Stimulated activated CD4-positive, alpha-beta T cell treated with anti-CD3 and anti-CD28 coated beads, Interleukin-15, amount 100 ng/mL, for 48 hours (primary cell): ENCODE data around the gene MPPED1.

ENCODE experiments used
- DNase-seq, 2 donors: peaks; one replicate each; pipeline ENCODE4 v3.0.0-alpha.2; 2020; ENCODE audit warnings: low read depth in 2 of 2

Gene MPPED1, protein sequence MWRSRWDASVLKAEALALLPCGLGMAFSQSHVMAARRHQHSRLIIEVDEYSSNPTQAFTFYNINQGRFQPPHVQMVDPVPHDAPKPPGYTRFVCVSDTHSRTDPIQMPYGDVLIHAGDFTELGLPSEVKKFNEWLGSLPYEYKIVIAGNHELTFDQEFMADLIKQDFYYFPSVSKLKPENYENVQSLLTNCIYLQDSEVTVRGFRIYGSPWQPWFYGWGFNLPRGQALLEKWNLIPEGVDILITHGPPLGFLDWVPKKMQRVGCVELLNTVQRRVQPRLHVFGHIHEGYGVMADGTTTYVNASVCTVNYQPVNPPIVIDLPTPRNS

DNA sequence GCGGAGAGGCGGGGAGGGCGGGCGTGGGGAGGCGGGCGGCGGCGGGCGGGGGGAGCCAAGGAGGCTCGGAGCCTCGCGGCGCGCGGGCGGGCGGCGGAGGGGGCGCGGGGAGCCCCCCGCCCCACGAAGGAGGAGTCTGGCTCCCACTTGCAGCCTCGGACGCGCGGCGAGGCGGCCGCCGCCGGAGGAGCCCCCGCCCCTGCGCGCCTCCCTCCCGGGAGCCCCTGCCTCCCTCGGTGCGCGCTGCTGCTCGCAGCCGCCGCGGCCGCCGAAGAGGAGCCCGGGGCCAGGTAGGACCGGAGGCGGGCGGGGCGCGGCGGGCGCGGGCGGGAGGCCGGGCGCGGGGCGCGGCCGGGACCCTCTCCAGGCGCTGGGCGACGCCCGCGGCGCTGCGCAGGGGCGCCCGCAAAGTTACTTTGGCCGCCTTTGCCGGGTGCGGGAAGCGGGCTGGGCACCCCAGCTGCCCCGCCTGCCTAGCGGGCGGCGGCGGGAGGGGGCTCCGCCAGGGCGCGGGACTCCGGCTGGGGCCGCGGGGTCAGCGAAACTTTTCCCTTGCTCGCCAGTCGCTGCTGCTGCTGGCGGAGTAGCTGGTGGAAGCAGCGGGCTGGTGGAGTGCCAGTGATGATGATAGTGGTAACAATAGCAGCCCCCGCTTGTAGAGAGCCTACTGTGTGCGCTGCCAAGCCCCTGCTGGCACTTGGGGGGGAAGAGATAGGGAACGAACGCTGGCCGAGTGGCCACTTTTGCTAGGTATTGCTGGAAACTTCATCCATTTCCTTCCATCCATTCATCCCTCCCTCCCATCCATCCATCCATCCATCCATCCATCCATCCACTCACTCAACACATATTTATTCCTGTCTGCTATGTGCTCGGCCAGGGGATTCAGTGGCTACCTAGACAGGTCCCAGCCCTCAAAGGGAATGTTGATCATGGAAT lies at the start of gene MPPED1:
MPPED1 (plus strand) TSS at position 146 of the 939 bp plus-strand sequence. CDS start 12,972 bp downstream, outside the sequence.
- DNase-seq, result no peak

DNA sequence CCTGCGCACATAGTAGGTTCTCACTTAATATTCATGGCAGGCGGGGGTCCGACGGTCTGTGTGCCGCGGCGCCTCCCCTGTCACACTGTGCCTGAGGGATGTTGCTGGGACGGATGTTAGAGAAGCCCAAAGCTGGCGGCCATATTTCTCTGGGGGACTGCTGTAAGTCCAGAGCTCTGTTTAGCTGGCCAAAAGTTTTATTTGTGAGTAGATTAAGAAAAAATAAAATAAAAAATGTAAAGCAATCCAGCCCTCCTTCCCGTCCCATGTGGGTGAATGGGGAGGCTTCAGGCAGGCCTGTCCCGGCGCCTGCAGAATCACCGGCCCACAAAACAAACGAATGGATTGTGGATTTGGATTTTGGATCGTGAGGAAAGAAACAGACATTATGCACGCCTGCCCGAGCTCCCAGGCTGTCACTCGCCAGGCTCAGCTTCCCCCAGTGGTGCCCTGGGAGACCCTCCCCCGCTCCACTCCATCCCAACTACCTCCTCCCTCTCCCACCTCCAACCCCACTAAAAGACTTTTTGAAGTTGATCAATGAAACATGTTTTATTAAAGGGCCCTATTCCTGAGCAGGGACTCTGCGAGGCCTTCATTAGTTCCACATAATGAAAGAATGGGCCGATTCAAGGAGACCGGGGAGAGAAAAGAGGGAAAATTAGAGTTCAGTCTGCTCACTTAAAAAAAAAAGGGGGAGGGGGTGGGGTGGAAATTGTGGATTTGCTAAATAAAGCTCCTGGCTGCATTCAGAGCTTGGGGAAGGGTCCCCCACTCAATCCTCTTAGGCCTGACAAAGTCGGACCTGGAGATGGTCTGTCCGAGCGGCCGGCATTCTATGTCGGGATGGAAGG lies 48.3 kb upstream of the MPPED1 start:
- DNase-seq, result no peak

DNA sequence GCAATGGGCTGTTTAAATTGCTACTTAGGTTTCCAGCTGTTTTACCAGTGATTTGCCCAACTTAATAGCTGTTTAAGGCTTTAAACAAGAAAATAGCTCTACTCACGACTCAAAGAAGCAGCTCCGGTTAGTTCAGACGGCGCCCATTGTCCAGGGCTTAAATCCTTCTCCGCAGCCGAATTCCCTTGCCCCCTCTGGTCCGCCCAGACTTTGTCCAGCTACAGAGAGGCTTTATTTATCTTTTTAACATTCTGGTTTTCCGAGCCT lies 47.7 kb upstream of the MPPED1 start:
- DNase-seq, result no peak

DNA sequence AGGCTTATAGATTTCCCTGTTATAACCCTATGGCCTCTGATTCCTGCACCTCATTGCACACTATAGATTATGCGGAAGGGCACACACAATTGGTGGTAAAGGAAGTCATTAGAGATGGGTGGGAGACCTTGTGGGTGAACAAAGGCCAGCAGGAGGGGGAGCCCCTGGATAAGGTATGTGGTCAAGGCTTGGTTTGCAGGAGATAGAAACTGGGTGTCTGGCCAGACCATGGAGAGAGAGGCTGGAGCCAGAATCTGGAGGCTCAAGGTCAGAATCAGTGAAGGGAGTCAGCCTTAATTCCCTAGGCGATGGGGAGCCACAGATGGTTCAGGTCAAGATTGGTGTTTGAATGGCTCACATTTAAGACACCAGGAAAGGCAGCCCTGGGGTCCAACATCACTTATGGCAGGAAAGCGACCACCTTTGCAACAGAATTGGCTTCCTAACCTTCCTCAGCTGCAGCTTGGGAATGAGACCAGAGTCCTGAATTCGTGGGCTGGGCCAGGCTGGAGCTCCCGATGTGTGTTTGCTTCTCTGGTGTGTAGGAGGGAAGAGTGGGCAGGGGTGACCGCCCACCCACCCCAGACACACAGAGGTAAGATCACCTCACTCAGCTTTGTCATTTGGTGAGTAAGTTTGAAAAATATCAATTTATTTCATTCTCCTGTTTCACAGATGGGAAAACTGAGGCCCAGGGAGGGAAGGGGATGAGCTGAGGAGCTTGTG lies 45.9 kb upstream of the MPPED1 start:
- DNase-seq, result no peak

DNA sequence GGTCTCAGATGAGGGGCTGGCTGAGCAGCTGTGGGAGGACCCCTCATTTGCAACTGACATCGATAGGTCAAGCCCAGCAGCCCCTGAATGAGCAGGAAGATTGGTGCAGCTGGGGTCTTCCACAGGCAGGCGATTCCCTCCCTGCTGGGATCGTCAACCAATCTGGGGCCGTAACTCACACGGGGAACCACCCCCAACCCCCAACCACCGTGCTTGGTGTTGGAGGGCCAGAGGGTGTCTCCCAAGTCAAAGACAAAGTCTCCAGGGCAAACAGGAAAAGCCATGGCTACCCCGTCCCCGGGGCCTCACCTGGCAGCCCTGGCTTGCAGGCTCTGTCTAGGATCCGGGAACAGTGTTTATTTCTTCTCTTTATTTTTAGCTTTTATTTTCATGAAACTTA lies 41.8 kb upstream of the MPPED1 start:
- no peak for DNase-seq

DNA sequence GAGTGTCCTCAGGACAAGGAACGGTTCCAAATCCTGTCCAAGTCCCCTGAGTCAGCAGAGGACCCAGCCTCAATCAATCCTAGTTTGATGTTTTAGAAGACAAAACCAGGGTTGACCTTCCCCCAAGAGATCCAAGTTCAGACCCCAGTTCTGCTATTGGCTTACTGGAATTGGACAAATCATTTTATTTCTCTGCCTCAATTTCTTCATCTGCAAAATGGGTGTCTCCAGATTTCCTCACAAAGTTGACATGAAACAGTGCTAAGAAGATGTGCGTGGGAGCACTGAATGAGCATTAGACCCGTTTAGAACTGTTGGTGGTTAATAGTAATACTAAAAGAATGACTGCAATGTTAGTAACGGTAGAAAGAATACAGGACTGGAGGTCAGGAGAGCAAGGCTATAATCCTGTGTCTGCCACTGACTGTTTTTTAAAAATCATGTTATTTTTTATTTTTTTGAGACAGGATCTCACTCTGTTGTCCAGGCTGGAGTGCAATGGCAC lies 35.8 kb upstream of the MPPED1 start:
- DNase-seq, result no peak

DNA sequence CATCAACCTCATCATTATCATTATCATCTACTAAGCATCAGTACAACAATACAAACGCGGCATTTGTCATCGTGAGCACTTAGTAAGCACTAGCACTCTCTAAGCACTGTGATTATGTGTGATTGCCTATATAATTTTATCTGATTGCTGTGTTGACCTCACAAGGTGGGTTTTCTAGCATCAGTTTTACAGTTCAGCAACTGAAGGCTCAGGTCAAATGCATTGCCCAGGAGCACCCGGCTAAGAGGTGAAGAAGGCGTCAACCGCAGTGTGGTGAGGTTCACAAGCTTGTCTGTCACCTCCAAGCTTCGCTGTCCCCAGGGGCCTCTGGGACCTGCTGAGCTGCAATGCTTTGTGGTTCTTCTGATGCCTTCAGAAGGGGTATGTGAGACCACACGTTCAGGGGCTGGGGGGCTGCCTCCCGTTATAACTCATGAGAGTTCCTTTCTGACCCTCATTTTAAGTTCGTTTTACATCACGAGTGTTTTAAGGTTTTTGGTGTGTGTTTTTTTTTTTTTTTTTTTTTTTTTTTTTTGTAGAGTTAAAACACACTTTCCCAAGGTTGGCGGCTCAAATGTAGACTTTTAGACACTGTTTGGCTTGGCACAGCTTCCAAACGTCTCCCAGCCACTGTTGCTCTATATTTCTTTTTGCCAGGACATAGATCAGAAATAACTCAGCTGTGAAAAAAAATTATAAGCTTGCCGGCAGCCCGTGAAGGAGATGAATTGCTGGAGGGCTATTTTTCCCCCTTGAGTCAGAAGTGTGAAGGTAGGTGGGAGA lies 34.9 kb upstream of the MPPED1 start:
- no peak for DNase-seq

DNA sequence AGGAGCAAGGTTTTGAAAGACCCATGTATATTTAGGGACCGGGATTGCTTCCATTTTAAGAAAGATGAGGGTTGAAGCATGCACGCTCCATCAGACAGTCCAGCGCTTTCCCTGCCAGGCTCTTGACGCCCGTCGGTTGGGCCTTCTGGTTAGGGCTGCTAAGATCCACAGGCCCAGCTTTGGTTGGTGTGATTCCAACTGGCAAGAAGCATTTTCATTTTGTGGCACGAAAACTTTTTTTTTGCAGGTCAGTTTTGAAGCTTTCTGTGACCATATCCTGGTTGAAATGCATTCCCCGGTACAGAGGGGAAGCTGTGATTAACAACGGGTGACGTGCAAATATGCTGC lies 34.3 kb upstream of the MPPED1 start:
- DNase-seq, result no peak

DNA sequence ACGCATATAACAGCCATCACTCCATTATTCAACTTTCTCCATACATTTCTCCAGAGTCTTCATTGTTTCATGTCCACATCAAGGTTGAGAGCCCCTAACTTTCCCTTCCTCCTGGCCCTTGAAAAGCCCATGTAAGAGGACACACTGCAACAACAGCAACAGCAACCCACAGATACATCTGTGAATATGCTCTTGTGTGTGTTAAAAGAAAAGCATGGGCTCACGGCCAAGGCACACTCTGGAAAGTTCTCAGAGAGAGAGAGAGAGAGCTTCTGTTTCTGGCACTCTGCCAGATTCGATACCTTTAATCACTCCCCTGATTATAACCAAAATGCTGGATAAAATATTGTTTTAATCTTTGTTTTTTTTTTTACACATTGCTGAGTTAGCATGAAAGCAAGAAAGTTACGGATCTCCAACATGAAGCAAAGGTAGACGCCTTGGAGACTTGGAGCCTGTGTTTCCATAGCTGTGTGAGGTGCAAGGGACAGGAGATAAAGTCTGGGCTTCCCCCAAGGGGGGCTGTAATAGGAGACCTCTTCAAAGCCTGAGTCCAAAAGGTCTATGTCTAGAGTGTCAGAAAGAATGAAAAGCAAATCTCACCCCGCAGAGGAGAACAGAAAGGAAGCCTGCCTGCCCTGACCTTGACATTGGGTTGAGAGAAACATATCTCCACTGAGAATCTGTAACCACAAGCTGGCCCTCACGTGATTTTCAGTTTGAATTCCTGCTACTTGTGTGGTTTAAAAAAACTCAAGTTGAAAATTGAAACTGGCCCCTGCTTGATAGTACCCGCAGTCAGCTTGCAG lies 33.7 kb upstream of the MPPED1 start:
- DNase-seq, result no peak

DNA sequence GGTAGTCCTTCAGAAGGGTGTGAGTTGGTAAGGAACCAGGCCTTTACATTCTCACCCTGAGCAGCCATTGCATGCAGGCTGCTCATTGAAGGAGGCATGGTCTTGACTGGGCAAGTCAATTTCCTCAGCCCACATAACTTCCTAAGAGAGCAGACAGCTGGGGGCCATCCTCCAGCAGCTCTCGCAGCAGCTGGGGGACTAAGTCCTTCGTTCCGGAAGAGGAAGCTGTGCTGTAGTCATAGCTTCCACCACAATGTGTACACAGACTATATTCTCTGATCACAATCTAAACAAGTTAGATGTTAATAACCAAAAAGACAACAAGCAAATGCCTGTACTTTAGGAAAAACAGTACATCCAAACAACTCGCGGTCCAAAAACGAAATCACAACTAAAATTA lies 30.1 kb upstream of the MPPED1 start:
- DNase-seq, result no peak

DNA sequence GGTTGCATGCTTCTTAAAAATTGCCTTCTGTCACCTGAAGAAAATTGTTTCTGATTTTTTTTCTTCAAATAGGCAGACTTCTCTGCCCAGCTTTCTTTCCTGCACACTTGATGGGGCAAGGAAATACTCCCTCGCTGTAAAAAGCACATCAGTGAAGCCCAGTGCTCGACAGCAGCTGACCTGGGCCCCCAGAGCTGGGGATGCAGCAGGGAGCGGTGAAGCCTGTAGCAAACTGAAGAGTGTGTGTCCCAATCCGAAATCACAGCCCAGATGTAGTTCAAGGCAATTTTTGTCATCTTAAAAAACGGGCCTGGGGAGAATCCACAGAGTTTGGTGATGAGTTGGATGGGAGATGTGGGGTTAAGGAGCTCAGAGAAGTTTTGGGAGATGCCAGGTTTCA lies 27.0 kb upstream of the MPPED1 start:
- no peak for DNase-seq

DNA sequence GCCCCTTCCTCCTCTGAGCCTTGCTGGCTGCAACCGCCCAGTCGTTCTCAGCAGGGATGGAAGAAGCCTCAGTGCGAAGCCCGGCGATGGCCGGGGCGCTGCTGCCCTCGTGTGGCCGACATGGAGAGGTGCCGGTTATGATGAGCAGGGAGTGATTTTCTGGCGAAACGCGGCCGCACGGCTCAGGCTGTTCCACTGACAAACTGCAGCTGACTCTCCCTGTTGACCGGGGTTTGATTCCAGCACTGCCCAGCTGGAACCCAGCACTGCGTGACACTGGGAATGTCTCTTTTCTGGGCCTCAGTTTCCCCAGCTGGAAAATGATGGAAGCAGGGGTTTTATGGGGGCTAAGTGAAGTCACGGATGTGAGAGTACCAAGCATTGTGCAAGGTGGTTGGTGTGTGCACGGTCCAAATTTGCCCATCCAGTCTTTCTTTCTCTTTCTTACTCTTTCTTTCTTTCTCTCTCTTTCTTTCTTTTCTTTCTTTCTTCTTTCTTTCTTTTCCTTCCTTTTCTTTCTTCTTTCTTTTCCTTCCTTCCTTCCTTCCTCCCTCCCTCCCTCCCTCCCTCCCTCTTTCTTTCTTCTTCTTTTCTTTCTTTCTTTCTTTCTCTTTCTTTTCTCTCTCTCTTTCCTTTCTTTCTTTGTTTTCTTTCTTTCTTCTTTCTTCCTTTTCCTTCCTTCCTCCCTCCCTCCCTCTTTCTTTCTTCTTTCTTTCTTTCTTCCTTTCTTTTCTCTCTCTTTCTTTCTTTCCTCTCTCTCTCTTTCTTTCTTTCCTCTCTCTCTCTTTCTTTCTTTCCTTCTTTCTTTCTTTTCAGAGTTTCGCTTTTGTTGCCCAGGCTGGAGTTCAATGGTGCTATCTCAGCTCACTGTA lies 25.8 kb upstream of the MPPED1 start:
- DNase-seq, result peak; percentile 48 to 61

DNA sequence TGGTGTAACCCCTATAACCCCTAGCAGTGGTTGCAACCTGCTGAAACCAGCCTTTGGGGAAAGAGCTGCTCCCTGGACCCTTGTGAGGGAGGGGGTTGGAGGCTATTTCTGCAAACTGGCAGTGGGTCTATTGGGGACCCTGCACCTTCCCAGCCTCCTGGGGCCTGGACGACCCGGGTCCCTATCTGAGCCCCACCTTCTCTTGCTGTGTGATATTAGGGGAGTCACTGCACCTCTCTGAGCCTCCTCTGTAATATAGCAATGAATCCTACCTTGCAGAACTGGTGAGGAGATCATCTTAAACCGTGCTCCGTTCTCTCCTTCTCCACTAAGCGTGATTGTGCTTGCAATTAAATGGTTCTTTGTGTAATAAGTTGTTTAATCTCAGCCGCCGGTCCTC lies 24.0 kb upstream of the MPPED1 start:
- no peak for DNase-seq

DNA sequence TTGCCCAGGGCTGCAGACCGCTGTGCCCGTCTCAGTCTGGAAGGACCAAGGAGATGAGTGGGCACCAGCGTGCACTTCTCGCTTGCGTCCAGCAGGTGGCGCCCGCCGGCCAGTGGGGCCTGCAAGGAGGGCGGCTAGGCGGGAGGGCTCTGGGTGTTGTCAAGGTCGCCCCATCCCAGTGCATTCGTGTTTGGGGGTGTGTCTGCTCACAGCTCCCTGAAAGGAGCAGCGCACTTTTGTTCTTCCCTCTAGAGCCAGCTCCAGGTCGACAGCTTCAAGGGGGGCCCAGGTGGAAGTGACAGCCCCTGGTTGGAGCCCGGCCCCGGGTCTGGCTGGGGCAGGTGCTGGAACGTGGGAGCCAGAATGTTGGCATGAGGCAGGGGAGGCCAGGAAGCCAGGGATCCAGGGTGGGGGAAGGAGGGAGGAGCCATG lies 23.4 kb upstream of the MPPED1 start:
- peak; percentile 45 to 65 for DNase-seq

DNA sequence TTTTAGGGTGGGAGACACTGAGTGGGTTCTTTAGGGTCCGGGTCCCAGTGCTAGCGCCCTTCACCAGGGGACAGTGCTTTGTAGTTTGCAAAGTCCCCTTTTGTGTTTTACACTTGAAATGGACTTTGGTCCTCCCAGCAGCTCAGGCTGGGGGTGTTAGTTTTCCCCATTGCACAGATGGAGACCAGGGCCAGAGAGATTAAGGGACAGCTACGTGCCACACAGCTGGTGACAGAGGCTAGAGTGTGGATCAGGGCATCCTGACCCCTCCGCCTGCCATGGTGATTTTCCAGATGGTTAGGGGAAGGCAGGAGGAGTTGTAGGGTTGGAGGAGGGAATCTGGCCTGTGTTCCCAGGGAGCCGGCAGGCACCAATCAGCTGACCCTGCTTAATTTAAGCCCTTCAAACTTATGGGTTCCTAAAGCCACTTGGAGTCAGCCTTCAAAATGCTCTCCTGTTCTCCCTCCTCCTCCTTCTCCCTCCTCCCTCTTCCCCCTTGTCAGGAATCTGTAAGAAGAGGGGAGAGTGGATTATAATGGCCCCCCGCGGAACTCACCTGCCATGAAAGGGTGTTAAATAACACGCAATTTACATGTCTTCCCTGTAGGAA lies 22.5 kb upstream of the MPPED1 start:
- DNase-seq, result no peak

DNA sequence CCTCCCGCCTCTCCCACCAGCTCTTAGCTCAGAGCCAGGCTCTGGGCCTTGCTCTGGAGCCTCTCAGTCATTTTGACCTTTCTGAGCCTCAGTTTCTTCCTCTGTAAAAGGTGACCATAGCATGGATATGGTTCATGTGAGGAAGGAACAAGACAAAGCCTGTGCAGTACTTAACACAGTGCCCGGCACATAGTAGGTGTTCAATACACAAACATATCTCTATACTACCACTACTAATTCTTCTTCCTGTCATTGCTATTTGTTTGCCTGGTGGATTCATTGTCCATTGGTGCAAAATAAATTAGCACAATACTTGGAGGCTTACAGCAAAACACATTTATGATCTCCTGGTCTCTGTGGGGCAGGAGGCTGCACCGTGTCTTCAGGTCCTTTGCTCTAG lies 21.6 kb upstream of the MPPED1 start:
- DNase-seq, result no peak

DNA sequence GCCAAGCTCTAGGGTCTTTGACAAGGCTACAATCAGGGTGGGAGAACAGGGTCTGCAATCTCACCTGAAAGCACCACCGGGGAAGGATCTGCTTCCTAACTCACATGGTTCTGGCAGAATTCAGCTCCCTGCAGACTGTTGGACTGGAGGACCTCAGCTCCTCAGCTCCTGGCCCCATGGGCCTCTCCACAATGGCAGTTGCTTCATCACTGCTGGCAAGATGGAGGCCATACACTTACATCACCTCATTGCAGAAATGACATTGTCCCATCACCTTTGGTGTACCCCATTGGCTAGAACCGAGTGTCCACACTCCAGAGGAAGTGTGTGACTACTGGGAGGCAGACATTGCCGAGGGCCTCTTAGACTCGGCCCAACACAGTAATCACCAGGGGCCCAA lies 20.9 kb upstream of the MPPED1 start:
- no peak for DNase-seq

DNA sequence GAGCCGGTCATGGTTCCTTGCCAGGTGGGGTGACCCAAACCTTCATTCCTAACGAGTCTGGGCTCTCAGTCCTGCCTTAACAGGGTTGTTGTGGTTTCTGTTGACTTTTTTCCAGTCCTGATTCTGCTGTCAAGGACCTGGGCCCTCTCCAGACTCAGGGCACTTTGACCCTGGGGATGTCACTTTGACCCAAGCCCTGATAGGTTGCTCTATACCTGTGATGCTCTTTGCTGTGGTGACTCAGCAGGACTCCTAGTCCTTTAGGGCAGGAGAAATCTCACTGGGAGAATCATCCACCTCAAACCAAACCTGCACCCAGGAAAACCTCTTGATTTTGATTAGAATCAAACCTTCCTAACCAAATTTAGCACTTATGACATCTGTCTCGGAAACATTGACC lies 20.5 kb upstream of the MPPED1 start:
- no peak for DNase-seq
